Measurements from ENCODE around the gene MSL1. TPM values are rescaled to one million over a fixed set of nuclear protein-coding genes. Genes with fewer than 3 reads are reported as not detected.

The MSL1 gene
- total RNA-seq, 2 donors from 2014 or later, result 77.0 to 81.0 TPM

DNA sequence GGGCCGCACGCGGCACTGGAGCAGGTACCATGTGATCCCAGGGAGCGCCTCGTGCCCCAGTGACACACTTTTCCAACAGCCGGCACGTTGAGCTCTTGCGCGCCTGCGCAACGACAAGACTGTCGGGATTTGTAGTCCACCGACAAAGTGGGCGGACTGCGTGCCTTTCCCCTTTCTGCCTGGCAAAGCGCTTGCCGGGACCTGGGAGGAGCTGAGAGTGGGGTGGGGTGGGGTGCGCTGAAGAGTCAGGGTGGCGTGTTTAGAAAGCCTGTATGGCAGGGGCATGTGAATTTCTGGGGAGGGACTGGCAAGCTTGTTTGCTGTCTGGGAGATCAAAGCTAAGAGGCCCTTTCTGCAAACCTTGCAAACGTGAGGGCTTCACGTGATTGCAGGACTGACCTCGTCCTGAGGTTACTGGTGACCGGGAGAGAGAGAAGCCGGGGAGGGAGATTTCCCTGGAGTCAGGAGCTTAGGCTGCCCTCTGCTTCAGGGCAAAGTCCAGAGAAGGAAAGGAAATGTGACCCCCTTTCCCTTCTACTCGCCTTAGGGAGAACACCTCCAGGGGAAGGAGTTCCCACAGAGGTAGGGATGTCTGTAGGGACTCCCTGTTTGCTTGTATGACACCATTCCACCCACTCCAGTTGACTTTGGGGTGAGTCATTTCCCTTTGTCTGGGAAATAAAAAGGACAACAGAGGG is 21.0 kb upstream of the MSL1 start:
- peaks cover 54% of the 10 kb centered on the region for H3K4me1 ChIP-seq
- peak overlapping the region; percentile 95 to 100 for H3K9ac ChIP-seq (ENCODE audit: low read depth in 2 of 2, low read length in 2 of 2)
- H3K27ac ChIP-seq, result peak overlapping the region; percentile 94
- peaks cover 8% of the 10 kb centered on the region for H3K36me3 ChIP-seq
- no peaks in the 10 kb centered on the region for H3K27me3 ChIP-seq
- peak overlapping the region; percentile 73 for H3K4me3 ChIP-seq
- intact Hi-C loops (cut with DNase I), result no loop called here
- peak; percentile 98 for DNase-seq
- H3K9me3 ChIP-seq, result no peaks in the 10 kb centered on the region
- TF ChIP-seq, protein P1, sequence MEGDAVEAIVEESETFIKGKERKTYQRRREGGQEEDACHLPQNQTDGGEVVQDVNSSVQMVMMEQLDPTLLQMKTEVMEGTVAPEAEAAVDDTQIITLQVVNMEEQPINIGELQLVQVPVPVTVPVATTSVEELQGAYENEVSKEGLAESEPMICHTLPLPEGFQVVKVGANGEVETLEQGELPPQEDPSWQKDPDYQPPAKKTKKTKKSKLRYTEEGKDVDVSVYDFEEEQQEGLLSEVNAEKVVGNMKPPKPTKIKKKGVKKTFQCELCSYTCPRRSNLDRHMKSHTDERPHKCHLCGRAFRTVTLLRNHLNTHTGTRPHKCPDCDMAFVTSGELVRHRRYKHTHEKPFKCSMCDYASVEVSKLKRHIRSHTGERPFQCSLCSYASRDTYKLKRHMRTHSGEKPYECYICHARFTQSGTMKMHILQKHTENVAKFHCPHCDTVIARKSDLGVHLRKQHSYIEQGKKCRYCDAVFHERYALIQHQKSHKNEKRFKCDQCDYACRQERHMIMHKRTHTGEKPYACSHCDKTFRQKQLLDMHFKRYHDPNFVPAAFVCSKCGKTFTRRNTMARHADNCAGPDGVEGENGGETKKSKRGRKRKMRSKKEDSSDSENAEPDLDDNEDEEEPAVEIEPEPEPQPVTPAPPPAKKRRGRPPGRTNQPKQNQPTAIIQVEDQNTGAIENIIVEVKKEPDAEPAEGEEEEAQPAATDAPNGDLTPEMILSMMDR (IDR thresholded peaks at IDR 0.05), result no peak

DNA sequence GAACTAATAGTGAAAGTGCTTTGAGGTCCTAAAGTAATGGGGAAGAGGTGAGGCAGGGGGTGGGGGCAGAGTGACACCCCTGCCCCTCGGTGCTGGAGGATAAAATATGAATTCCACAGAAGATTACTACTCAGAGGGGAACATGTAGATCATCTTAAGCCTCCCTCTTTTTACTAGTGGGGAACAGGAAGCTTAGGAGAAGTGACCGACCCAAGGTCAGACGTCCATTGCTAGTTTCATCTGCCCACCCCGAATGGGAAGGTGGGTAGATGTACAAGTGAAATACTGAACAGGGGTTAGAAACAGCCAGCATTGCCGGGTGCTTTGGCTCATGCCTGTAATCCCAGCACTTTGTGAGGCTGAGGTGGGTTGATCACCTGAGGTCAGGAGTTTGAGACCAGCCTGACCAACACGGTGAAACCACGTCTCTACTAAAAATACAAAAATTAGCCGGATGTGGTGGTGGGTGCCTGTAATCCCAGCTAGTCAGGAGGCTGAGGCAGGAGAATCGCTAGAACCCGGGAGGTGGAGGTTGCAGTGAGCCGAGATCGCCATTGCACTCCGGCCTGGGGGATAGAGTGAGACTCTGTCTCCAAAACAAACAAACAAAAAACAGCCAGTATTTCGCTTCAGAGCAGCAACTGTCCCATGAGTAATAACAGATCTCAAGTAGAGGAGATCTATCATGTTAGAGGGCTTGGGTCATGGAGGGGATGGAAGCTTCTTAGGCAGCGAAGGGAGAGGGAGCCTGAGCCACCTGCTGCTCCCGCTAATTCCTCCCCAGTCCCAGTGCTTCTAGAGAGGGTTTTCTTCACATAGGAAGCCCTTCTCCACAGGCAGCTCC is 20.2 kb upstream of the MSL1 start:
- TF ChIP-seq, protein P1 (IDR thresholded peaks at IDR 0.05), result no peak
- DNase-seq, result no peak
- Histone ChIP-seq H3K36me3 (peaks cover 4% of the 10 kb centered on the region), H3K9ac (ENCODE audit: low read depth in 2 of 2, low read length in 2 of 2) (peak overlapping the region; percentile 3 to 100), H3K4me1 (peaks cover 57% of the 10 kb centered on the region), H3K27me3 (no peaks in the 10 kb centered on the region), H3K27ac (peak overlapping the region; percentile 94), H3K4me3 (peak overlapping the region; percentile 73), H3K9me3 (no peaks in the 10 kb centered on the region)
- intact Hi-C loops (cut with DNase I), result no loop called here

DNA sequence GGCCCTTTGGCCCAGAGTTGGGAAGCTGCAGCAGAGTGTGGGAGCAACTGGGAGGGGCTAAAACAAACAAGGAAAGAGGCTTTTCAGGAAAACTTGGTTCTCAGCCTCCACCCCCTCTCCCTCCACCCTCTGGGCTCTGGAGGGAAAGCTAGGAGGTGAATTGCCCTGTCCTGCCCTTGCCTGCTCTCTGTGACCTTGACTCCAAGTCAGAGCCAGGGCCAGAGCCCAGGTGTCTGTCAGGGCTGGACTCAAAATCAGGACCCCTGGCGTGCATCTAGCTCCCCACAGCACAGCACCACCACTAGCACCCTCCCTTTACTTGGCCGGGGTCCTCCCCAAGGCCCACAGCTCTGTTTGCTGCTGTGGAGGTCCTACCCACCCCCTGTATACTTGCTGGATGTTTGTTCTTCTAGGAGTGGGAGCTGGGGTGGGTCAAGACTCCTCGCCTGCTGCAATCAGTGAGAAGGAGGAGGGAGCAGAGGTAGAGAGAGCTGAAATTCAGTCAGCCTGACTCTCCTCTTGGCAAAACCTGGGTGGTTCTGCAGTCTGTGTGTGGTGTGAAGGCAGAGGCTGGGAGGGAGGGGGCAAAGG is 18.6 kb upstream of the MSL1 start:
- H3K4me1 ChIP-seq, result peaks cover 43% of the 10 kb centered on the region
- H3K9me3 ChIP-seq, result no peaks in the 10 kb centered on the region
- no peak overlapping the region for H3K4me3 ChIP-seq
- no peaks in the 10 kb centered on the region for H3K27me3 ChIP-seq
- H3K27ac ChIP-seq, result peak overlapping the region; percentile 94
- TF ChIP-seq, protein P1 (IDR thresholded peaks at IDR 0.05), result no peak
- no peaks in the 10 kb centered on the region for H3K36me3 ChIP-seq
- H3K9ac ChIP-seq (ENCODE audit: low read depth in 2 of 2, low read length in 2 of 2), result peak overlapping the region; percentile 67 to 89
- intact Hi-C loops (cut with DNase I), result no loop called here
- peak; percentile 85 for DNase-seq

DNA sequence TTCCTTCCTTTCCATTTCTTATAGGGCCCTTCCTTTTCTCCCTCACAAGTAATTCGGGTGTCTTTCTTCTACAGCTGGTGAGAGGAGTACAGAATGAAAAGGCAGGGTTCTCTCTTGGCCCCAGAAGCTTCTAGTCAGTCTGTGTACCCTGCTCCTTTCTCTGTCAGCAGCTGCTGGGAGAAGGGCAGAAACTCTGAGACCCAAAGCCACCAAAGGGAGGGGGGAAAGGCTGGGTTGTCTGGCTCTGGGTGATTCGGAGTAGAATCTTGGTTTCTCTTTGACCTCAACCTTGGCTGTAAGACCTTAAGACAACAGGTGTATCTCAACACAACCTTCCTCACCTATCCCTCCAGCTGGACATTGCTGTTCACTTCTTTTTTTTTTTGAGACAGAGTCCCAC is 18.1 kb upstream of the MSL1 start:
- Histone ChIP-seq H3K9me3 (no peaks in the 10 kb centered on the region), H3K4me3 (no peak overlapping the region), H3K9ac (ENCODE audit: low read depth in 2 of 2, low read length in 2 of 2) (peak overlapping the region; percentile 67 to 89), H3K36me3 (no peaks in the 10 kb centered on the region), H3K27ac (peak overlapping the region; percentile 94), H3K4me1 (peaks cover 38% of the 10 kb centered on the region), H3K27me3 (no peaks in the 10 kb centered on the region)
- no peak for DNase-seq
- intact Hi-C loops (cut with DNase I), result no loop called here
- TF ChIP-seq, protein P1 (IDR thresholded peaks at IDR 0.05), result no peak

DNA sequence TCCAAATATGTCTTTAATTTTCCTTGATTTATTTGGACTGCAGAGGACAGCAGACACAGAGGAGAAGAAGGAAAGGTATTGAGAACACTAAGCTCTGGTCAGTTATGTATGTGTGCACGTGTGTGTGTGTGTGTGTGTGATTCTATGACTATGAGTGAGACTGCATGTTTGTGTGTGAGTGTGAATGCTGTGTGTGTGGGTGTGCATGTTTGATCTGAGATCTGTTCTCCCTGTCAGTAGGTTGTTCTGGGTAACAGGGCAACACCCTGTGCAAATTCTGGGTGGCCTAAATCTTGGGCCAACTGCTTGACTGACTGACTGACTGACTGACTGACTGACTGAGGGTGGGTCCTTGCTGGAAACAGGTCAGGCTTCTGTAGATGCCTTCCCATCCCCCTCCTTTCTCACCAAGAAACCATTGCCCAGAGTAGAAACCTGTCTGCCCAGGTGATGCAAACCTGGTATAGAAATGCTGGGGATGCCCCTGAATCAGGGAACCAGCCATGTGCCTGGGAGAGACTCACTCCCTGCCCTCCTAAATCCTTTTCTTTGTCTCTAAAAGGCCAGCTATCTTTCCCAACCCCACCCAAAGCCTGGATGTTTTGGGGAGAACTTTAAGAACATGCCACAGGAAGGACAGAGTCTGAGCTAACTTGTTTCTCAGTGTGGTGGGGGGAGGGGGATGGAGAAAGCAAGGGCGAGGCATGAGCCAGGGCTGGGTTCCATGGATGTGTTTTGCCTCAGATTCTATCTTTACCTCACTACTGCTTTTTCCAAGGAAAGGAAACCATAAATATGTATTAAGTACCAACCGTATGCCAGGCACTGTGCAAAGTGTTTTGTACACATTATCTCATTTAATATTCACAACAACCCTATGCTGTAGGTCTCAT is 16.9 kb upstream of the MSL1 start:
- no peak for DNase-seq

More for the DNA sequence above, 16.9 kb upstream of the MSL1 start:
- H3K4me3 ChIP-seq, result no peak overlapping the region
- no peaks in the 10 kb centered on the region for H3K9me3 ChIP-seq
- H3K4me1 ChIP-seq, result peaks cover 42% of the 10 kb centered on the region
- peak overlapping the region; percentile 13 to 89 for H3K9ac ChIP-seq (ENCODE audit: low read depth in 2 of 2, low read length in 2 of 2)
- H3K27ac ChIP-seq, result peak overlapping the region; percentile 94
- H3K27me3 ChIP-seq, result no peaks in the 10 kb centered on the region
- TF ChIP-seq, protein P1 (IDR thresholded peaks at IDR 0.05), result no peak
- no peaks in the 10 kb centered on the region for H3K36me3 ChIP-seq
- intact Hi-C loops (cut with DNase I), result no loop called here

Measured in colonic mucosa (tissue), 4 donors.